ENCODE data around the gene ZNF470.

ZNF470 gene

GRCh38 chr19:56608274-56608964 lies 41.2 kb downstream of the ZNF470 start:
- no peak for DNase-seq

DNA sequence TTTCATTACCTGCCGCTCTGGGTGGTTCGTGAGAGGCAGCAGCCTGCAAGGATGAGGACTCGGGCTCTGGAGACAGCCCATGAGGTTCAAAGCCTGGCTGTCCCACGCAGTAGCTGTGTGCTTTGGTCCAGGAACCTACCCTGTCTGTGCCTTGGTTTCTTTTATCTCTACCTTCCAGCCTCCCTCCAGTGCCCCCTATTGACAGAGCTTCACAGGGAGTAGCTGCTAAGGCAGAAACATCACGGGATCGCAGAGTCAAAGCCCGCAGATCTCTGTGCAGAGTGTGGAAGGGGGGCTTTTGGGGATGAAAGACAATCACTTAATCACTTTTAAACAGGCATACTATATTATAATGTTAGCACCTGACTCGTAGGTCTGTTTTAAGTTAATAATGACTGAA lies 44.0 kb downstream of the ZNF470 start:
- no peak for DNase-seq

- no peak for DNase-seq
Observed at GRCh38 chr19:56612737-56613136, 45.5 kb downstream of the ZNF470 start.

GRCh38 chr19:56613639-56614038 lies 46.4 kb downstream of the ZNF470 start:
- DNase-seq: no peak

DNA sequence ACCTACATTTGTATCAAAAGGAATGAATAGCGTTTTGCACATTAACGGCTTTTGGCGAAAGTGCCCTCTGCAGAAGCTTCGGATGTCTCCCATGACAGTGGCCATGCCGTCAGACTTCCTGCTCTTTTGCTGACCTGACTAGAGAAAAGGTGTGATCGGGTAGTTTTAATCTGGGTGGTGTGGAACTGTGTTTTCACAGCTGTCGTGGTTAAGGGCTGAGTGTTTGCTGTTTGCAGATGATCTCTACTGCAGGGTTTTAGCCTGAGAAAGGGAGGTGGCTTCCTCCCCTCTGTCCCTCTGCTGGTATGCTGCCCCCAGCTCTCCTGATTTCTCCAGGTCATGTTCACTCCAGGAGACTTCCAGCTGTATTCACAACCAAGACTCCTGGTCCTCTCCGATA lies 50.3 kb downstream of the ZNF470 start:
- DNase-seq: no peak

GRCh38 chr19:56619121-56619520 lies 51.9 kb downstream of the ZNF470 start:
- no peak for DNase-seq

DNA sequence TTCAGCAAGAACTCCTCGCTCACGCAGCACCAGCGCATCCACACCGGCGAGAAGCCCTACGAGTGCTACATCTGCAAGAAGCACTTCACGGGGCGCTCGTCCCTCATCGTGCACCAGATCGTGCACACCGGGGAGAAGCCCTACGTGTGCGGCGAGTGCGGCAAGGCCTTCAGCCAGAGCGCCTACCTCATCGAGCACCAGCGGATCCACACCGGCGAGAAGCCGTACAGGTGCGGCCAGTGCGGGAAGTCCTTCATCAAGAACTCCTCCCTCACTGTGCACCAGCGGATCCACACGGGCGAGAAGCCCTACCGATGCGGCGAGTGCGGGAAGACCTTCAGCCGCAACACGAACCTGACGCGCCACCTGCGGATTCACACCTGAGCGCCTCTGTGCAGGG lies 55.1 kb downstream of the ZNF470 start:
- DNase-seq: no peak

DNA sequence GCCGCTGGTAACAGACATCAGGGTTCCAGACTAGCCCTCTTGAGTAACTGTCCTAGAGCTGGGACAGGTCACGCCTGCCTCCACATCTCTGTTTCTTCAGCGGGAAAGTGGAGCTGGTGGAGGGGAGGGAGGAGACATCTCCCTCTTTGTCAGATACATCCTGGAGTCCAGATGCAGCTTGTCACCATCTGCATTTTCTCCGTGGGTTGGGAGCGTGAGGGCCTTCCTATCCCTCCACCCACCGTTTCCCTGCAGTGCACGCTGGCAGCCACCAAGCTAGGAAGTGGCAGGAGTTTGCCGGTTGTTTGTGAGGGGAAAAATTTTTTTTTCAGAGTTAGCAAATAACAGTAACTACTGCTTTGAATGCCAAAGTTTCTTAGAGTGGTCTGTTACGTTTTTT lies 55.7 kb downstream of the ZNF470 start:
- no peak for DNase-seq

- no peak for DNase-seq
Observed at GRCh38 chr19:56625708-56626107, 58.4 kb downstream of the ZNF470 start.

GRCh38 chr19:56633021-56633420 lies 65.8 kb downstream of the ZNF470 start:
- DNase-seq: peak in 1 of 58 donors; percentile 7

DNA sequence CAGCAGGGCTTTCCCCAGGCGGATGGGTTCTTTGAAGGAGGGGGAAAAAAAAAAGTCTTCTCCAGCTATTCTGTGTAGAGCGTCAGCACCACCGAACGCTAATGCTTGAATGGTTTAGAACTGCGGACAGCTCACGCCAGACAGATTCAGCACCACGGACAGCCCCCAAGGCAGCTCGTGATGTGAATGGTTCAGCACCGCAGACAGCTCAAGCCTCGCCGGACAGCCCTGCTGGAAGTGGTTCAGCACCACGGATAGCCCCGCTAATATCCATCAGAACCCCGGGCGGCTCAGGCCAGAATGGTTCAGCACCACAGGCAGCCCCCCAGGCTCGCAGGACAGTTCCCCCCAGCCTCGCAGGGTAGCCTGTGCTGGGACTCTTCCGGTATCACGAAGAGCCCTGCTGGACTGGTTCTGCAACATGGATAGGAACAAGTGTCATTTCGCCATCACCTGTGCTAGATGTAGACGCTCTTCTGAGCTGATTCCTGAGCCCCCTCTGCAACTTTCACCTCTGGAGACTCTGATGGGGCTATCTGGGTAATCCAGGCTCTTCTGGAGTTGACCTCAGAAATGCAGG lies 70.8 kb downstream of the ZNF470 start:
- peak in 45 of 58 donors; percentile 5 to 71 (median 39) for DNase-seq
